Heart left ventricle (tissue), 13 donors: ENCODE results near the gene SNX9.

Experiments
- POLR2A ChIP-seq, 2 donors: fragments of 450-650 bp; IDR thresholded peaks; one replicate each; pipeline ENCODE4 v1.6.1; 2017; ENCODE audit warnings: antibody characterized with exemption in 2 of 2, mild to moderate bottlenecking in 2 of 2, moderate library complexity in 2 of 2
- TF ChIP-seq, protein P1 (sequence below), 12 donors: fragments of 200-600 bp; sonication (generic) in 4 of 12; IDR thresholded peaks; one replicate each; pipeline versions ENCODE4 v1.5.0 to v1.8.0; 2018 to 2022; ENCODE audit warnings: antibody characterized with exemption in 12 of 12, mild to moderate bottlenecking in 5 of 12
- donor health status: ischemic (EF 13 %, LVEDD 7.1; RV severe dilation, severe dysfunction).
- donor health status: DM: no; HTN: yes; CAD: no.
- donor health status: DM: no; HTN: no; CAD: no.
- donor health status: ischemic (EF 25% LVEDD 6.9; RV normal size, moderate dysfunction).
- donor health status: ischemic (EF 25% LVEDD 5.7; RV mildly dilated, moderate dysfunction).
- donor health status: ischemic (EF 35%, LVEDD 5.7; RV mildly dilated, moderate dysfunction).
- donor health status: nonischemic (EF 11% LVEDD 7.7; RV severe dilation, severe dysfunction).
- donor health status: DM: yes; HTN: yes; CAD: no.
- donor health status: PGD.
- donor health status: ischemic (EF 29% LVEDD 5.4; RV normal size, mild dysfunction).
- donor health status: nonischemic (EF 23%, LVEDD 6.1; RV moderate dilation, normal function).

DNA sequence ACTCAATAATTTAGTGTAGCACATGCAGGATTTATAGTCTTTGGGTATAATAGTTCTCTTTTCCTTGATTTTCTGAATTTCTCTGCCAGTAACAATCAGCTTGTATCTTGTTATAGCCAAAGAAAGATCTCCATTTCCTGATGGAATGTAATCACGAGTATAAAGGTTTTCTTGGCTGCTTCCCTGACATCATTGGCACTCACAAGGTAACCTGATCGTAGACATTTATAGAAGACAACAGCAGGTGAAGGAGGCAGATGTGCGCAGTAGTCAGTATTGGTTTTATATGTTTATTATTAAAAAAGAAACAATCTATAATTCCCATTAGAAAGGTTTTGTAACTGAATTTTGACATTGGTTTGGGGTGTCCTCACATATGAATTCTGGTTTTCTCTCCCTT, 114.3 kb downstream of the SNX9 start:
- TF ChIP-seq, protein P1, sequence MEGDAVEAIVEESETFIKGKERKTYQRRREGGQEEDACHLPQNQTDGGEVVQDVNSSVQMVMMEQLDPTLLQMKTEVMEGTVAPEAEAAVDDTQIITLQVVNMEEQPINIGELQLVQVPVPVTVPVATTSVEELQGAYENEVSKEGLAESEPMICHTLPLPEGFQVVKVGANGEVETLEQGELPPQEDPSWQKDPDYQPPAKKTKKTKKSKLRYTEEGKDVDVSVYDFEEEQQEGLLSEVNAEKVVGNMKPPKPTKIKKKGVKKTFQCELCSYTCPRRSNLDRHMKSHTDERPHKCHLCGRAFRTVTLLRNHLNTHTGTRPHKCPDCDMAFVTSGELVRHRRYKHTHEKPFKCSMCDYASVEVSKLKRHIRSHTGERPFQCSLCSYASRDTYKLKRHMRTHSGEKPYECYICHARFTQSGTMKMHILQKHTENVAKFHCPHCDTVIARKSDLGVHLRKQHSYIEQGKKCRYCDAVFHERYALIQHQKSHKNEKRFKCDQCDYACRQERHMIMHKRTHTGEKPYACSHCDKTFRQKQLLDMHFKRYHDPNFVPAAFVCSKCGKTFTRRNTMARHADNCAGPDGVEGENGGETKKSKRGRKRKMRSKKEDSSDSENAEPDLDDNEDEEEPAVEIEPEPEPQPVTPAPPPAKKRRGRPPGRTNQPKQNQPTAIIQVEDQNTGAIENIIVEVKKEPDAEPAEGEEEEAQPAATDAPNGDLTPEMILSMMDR (IDR thresholded peaks at IDR 0.05): no peak
- TF ChIP-seq POLR2A (IDR thresholded peaks at IDR 0.05): no peak
